Mesendoderm (in vitro differentiated cells): ENCODE results near the gene KCNC1.

Experiments
- DNase-seq: peaks from one replicate; pipeline ENCODE4 v3.0.0; 2013
- H2AK5ac ChIP-seq: 2 replicates; pipeline ENCODE4 v1.6.1; 2013; ENCODE audit warnings: low read length, inconsistent platforms
- H2BK120ac ChIP-seq: 2 replicates; pipeline ENCODE4 v1.6.1; 2013; ENCODE audit warnings: low read depth, mild to moderate bottlenecking, low read length, moderate library complexity, mixed read lengths
- H2BK15ac ChIP-seq: replicated peaks from 2 replicates; pipeline ENCODE4 v1.6.1; 2013; ENCODE audit warnings: low read depth, mild to moderate bottlenecking, moderate library complexity
- H2BK5ac ChIP-seq: 2 replicates; pipeline ENCODE4 v1.6.1; 2013; ENCODE audit warnings: low read length, inconsistent platforms
- H3K18ac ChIP-seq: 2 replicates; pipeline ENCODE4 v1.6.1; 2013; ENCODE audit warnings: mild to moderate bottlenecking, low read length, mixed read lengths
- H3K23ac ChIP-seq: one replicate; pipeline ENCODE4 v1.6.1; 2013; ENCODE audit warnings: low read length
- H3K27ac ChIP-seq: 2 replicates; pipeline ENCODE4 v1.5.1; 2013; ENCODE audit warnings: low read depth, mild to moderate bottlenecking, inconsistent platforms, low read length, moderate library complexity
- H3K27me3 ChIP-seq: 2 replicates; pipeline ENCODE4 v1.6.1; 2013; ENCODE audit warnings: low read length, control low read depth, mild to moderate bottlenecking, inconsistent platforms; ENCODE audit not compliant: insufficient read depth, poor library complexity
- H3K36me3 ChIP-seq: 2 replicates; pipeline ENCODE4 v1.6.1; 2013; ENCODE audit warnings: low read length, inconsistent platforms; ENCODE audit not compliant: control insufficient read depth, insufficient read depth
- H3K4ac ChIP-seq: one replicate; pipeline ENCODE4 v1.6.1; 2013; ENCODE audit warnings: low read depth, mild to moderate bottlenecking, low read length, moderate library complexity
- H3K4me1 ChIP-seq: 2 replicates; pipeline ENCODE4 v1.6.1; 2013; ENCODE audit warnings: low read depth, low read length, inconsistent platforms; ENCODE audit not compliant: control insufficient read depth
- H3K4me2 ChIP-seq: 2 replicates; pipeline ENCODE4 v1.6.1; 2013; ENCODE audit warnings: low read length
- H3K4me3 ChIP-seq: 2 replicates; pipeline ENCODE4 v1.5.1; 2013; ENCODE audit warnings: mild to moderate bottlenecking, low read length
- H3K56ac ChIP-seq: one replicate; pipeline ENCODE4 v1.6.1; 2013; ENCODE audit warnings: low read length
- H3K79me1 ChIP-seq: 2 replicates; pipeline ENCODE4 v1.6.1; 2013; ENCODE audit warnings: low read length, inconsistent platforms
- H3K79me2 ChIP-seq: 2 replicates; pipeline ENCODE4 v1.6.1; 2013; ENCODE audit warnings: mild to moderate bottlenecking, low read length; ENCODE audit not compliant: control insufficient read depth, insufficient read depth
- H3K9ac ChIP-seq: 2 replicates; pipeline ENCODE4 v1.6.1; 2013; ENCODE audit warnings: low read length, inconsistent platforms
- H4K5ac ChIP-seq: one replicate; pipeline ENCODE4 v1.6.1; 2013; ENCODE audit warnings: low read length
- H4K8ac ChIP-seq: one replicate; pipeline ENCODE4 v1.6.1; 2013; ENCODE audit warnings: low read depth, mild to moderate bottlenecking, control low read depth, low read length, moderate library complexity
- WGBS: extraction: QIAGEN DNeasy Blood & Tissue Kit; methylation state at CpG from one replicate; pipeline ENCODE4 v1.1.7; 2013; ENCODE audit warnings: low lambda C conversion rate, missing lambda C conversion rate; ENCODE audit not compliant: insufficient coverage; ENCODE audit errors: extremely low coverage; 5-methylcytosine and 5-hydroxymethylcytosine counted together

KCNC1 gene

DNA sequence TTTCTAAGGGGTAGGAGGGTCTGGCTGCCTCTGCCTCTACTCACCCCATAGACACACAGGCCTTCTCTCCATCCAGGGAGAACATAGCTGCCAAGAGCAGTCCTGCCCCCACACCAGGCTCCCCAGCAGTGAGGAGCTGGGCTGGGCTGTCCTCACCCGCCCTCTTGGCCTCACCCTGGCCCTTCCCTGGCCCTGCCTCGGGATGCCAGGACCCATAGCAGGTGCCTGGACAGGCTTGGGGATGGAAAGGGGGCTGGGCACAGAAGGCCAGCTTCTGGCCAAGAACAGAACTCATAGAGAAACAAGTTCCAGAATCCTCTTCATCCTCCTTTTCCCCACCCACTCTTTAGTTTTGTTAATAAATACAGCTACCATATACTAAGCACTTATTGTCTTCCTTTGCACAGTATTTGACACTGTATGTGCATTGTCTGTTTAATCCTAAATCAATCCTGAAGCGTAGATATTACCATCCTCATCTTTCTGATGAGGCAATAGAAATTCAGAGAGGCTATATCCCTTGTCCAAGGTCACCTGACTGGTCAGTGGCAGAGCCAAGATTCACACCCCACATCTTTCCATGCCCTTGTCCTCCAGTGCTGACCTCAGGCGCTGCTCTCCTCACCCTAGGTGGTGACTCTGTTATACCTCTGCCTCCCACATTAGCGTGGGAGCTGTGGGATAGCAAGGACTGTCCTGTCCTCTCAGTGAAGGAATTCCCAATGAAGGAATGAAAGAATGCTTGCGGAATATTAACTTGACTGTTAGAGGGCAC is 37.2 kb upstream of the KCNC1 start:
- Histone ChIP-seq H2AK5ac (no peak overlapping the region), H3K18ac (no peak overlapping the region), H3K9ac (no peak overlapping the region), H3K27ac (no peak overlapping the region), H3K4me2 (no peak overlapping the region), H3K23ac (no peak overlapping the region), H3K27me3 (peaks cover 26% of the 10 kb centered on the region), H2BK15ac (no peak overlapping the region), H3K79me1 (no peaks in the 10 kb centered on the region), H3K4me3 (no peak overlapping the region), H3K36me3 (no peaks in the 10 kb centered on the region), H3K4me1 (no peaks in the 10 kb centered on the region), H4K5ac (no peak overlapping the region), H2BK120ac (no peak overlapping the region), H4K8ac (no peak overlapping the region), H3K79me2 (no peaks in the 10 kb centered on the region), H2BK5ac (no peak overlapping the region), H3K56ac (no peak overlapping the region), H3K4ac (no peak overlapping the region)
- no peak for DNase-seq
- WGBS = no CpG with 5 or more reads among the region's 6 CpGs

GRCh38 chr11:17699147-17700114 is 35.1 kb upstream of the KCNC1 start:
- Histone ChIP-seq H3K4me3 (no peak overlapping the region), H3K9ac (no peak overlapping the region), H2BK120ac (no peak overlapping the region), H4K8ac (no peak overlapping the region), H3K4me2 (no peak overlapping the region), H3K79me1 (no peaks in the 10 kb centered on the region), H3K27ac (no peak overlapping the region), H3K56ac (no peak overlapping the region), H3K36me3 (no peaks in the 10 kb centered on the region), H3K18ac (no peak overlapping the region), H2AK5ac (no peak overlapping the region), H3K79me2 (no peaks in the 10 kb centered on the region), H4K5ac (no peak overlapping the region), H2BK15ac (no peak overlapping the region), H3K23ac (no peak overlapping the region), H2BK5ac (no peak overlapping the region), H3K27me3 (peaks cover 26% of the 10 kb centered on the region), H3K4me1 (no peaks in the 10 kb centered on the region), H3K4ac (no peak overlapping the region)
- WGBS = no CpG with 5 or more reads among the region's 5 CpGs
- DNase-seq = peak; percentile 37

- H3K79me2 ChIP-seq = no peaks in the 10 kb centered on the region
- no peak overlapping the region for H3K18ac ChIP-seq
- no peak overlapping the region for H4K5ac ChIP-seq
- H2BK5ac ChIP-seq = no peak overlapping the region
- no peak overlapping the region for H4K8ac ChIP-seq
- no peak overlapping the region for H3K56ac ChIP-seq
- no peak overlapping the region for H3K4me3 ChIP-seq
- peaks cover 16% of the 10 kb centered on the region for H3K27me3 ChIP-seq
- no peak for DNase-seq
- H3K4me1 ChIP-seq = no peaks in the 10 kb centered on the region
- no peak overlapping the region for H2BK120ac ChIP-seq
- H3K36me3 ChIP-seq = no peaks in the 10 kb centered on the region
- no peaks in the 10 kb centered on the region for H3K79me1 ChIP-seq
- no peak overlapping the region for H3K9ac ChIP-seq
- no peak overlapping the region for H3K4ac ChIP-seq
- no peak overlapping the region for H3K23ac ChIP-seq
- WGBS = no CpG with 5 or more reads among the region's 4 CpGs
- no peak overlapping the region for H2AK5ac ChIP-seq
- no peak overlapping the region for H2BK15ac ChIP-seq
- no peak overlapping the region for H3K4me2 ChIP-seq
- H3K27ac ChIP-seq = no peak overlapping the region
Observed at GRCh38 chr11:17700991-17701390, 33.6 kb upstream of the KCNC1 start.

- H4K8ac ChIP-seq = no peak overlapping the region
- no peaks in the 10 kb centered on the region for H3K79me1 ChIP-seq
- no peak overlapping the region for H3K4ac ChIP-seq
- no peak overlapping the region for H3K56ac ChIP-seq
- no peak overlapping the region for H2BK15ac ChIP-seq
- H3K18ac ChIP-seq = no peak overlapping the region
- no peaks in the 10 kb centered on the region for H3K4me1 ChIP-seq
- no peak overlapping the region for H3K9ac ChIP-seq
- no peak overlapping the region for H2BK5ac ChIP-seq
- no peaks in the 10 kb centered on the region for H3K27me3 ChIP-seq
- H3K36me3 ChIP-seq = no peaks in the 10 kb centered on the region
- no peak overlapping the region for H2BK120ac ChIP-seq
- H3K4me2 ChIP-seq = no peak overlapping the region
- H3K79me2 ChIP-seq = no peaks in the 10 kb centered on the region
- no peak overlapping the region for H3K23ac ChIP-seq
- WGBS = no CpG with 5 or more reads among the region's 5 CpGs
- H3K27ac ChIP-seq = no peak overlapping the region
- no peak overlapping the region for H3K4me3 ChIP-seq
- H4K5ac ChIP-seq = no peak overlapping the region
- no peak for DNase-seq
- H2AK5ac ChIP-seq = no peak overlapping the region
Observed at GRCh38 chr11:17702876-17703275, 31.7 kb upstream of the KCNC1 start.

DNA sequence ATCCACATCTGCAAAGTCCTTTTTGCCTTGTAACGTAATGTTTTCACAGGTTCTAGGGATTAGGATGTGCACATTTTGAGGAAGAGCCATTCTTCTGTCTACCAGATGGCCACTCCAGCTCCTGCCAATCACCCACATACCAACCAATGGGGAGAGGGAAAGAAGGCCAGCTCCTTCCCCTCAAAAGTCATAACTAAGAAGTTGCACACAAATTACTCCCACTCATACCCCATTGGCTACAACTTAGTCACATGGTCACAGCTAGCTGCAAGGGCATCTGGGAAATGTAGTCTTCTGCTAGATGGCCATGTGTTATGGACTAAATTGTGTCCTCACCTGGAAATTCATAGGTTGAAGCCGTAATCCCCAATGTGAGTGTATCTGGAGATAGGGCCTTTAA is 30.6 kb upstream of the KCNC1 start:
- H4K8ac ChIP-seq = no peak overlapping the region
- H3K4me2 ChIP-seq = no peak overlapping the region
- H4K5ac ChIP-seq = no peak overlapping the region
- no peaks in the 10 kb centered on the region for H3K4me1 ChIP-seq
- no peak overlapping the region for H2BK120ac ChIP-seq
- H3K79me1 ChIP-seq = no peaks in the 10 kb centered on the region
- H3K36me3 ChIP-seq = no peaks in the 10 kb centered on the region
- no CpG with 5 or more reads among the region's 2 CpGs for WGBS
- DNase-seq = peak; percentile 26
- no peak overlapping the region for H3K9ac ChIP-seq
- H3K4me3 ChIP-seq = no peak overlapping the region
- H2BK15ac ChIP-seq = no peak overlapping the region
- no peaks in the 10 kb centered on the region for H3K27me3 ChIP-seq
- H2AK5ac ChIP-seq = no peak overlapping the region
- no peak overlapping the region for H2BK5ac ChIP-seq
- no peak overlapping the region for H3K23ac ChIP-seq
- H3K56ac ChIP-seq = no peak overlapping the region
- H3K27ac ChIP-seq = no peak overlapping the region
- no peaks in the 10 kb centered on the region for H3K79me2 ChIP-seq
- no peak overlapping the region for H3K4ac ChIP-seq
- no peak overlapping the region for H3K18ac ChIP-seq
